22Rv1 (cell line): ENCODE measurements around the gene TMEM8B.

Source experiments
- H3K27ac ChIP-seq: fragments of 450-650 bp; 2 replicates; pipeline ENCODE4 v1.5.1; 2017
- CTCF ChIP-seq: fragments of 450-650 bp; IDR thresholded peaks from 2 replicates; pipeline ENCODE4 v1.5.1; 2017; ENCODE audit warnings: mild to moderate bottlenecking
- ZFX ChIP-seq: fragments of 450-650 bp; IDR thresholded peaks from 2 replicates; pipeline ENCODE4 v1.6.1; 2017; ENCODE audit warnings: antibody characterized with exemption, borderline replicate concordance

TMEM8B gene

DNA sequence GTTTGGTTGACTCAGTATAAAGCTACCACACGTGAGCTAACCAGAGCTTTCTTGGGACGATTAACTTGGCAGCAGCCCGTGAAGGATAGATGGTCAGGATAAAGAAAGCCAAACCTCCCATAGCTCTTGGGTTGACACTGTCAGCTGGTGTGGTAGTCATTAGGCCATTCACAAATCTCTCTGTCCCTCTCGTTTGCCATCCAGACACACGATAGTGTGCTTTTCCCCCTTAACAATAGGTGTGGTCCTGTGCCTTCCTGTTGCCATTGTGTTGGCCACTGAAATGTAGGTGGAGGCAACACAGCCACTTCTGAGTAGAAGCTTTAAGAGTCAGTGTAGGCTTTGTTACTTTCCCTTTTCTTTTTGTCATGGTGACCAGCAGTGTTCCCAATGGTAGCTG lies 29.4 kb downstream of the TMEM8B start:
- no peak for TF ChIP-seq ZFX
- no peak for TF ChIP-seq CTCF
- H3K27ac ChIP-seq: no peak overlapping the region

GRCh38 chr9:35859310-35859989 lies 30.4 kb downstream of the TMEM8B start:
- no peak for TF ChIP-seq ZFX
- TF ChIP-seq CTCF: no peak
- H3K27ac ChIP-seq: no peak overlapping the region

- no peak overlapping the region for H3K27ac ChIP-seq
- TF ChIP-seq CTCF (no peak), ZFX (no peak)
Measured at GRCh38 chr9:35859990-35860339, 30.9 kb downstream of the TMEM8B start.

GRCh38 chr9:35861161-35861897 lies 32.3 kb downstream of the TMEM8B start:
- no peak for TF ChIP-seq ZFX
- TF ChIP-seq CTCF: no peak
- no peak overlapping the region for H3K27ac ChIP-seq

DNA sequence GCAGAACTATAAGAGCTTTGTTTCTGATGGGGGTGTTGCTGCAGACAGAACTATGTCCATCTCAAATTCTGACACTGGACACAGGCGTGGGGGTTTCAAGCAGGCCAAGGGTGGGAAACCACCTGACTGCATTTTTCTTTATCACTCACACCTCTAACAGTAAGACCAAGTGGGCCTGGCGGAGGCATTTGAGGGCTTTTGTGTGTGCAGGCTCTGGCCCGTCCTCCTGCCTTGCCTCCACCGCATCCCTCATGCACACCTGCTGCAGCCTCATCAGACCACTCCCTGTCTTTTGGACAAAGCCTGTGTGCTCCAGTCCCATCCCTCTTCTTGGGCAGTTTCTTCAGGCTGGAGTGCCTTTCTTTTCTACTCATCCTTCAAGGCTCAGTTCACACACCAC lies 33.3 kb downstream of the TMEM8B start:
- TF ChIP-seq ZFX (no peak), CTCF (no peak)
- no peak overlapping the region for H3K27ac ChIP-seq

- no peak overlapping the region for H3K27ac ChIP-seq
Measured at GRCh38 chr9:35863583-35863982, 34.6 kb downstream of the TMEM8B start.

More at GRCh38 chr9:35863583-35863982, 34.6 kb downstream of the TMEM8B start:
- no peak for TF ChIP-seq ZFX
- TF ChIP-seq CTCF: no peak
